Right lobe of liver (tissue), 6 donors: ENCODE measurements around the gene RNF135. TPM values are rescaled to one million over a fixed set of nuclear protein-coding genes. Genes with fewer than 3 reads are reported as not detected.
"Not testable (repeated sequence)": the region's sequence is repeated elsewhere in the genome, so short reads cannot be mapped to it uniquely, and the experiment has no call there.

Experiments used
- ATAC-seq, 4 donors: fragments of 200-7000 bp; cut with Tn5 transposase; one replicate each; pipeline ENCODE4 v1.9.1; 2020; ENCODE audit warnings: mild to moderate bottlenecking in 4 of 4, moderate library complexity in 4 of 4
- DNase-seq, 3 donors: peaks; one replicate each; pipeline ENCODE4 v3.0.0-alpha.2; 2020
- H3K27ac ChIP-seq, 3 donors: fragments of 200-600 bp; one replicate each; pipeline ENCODE4 v1.8.0; 2022
- H3K27me3 ChIP-seq, 2 donors: fragments of 200-600 bp; one replicate each; pipeline ENCODE4 v1.8.0; 2022
- H3K36me3 ChIP-seq, 4 donors: fragments of 200-600 bp; sonication (generic) in 1 of 4; one replicate each; pipeline versions ENCODE4 v1.5.1 to v1.8.0; 2017 to 2022; ENCODE audit warnings: control low read depth in 1 of 4
- H3K4me1 ChIP-seq, 4 donors: fragments of 200-600 bp; sonication (generic) in 1 of 4; one replicate each; pipeline versions ENCODE4 v1.5.1 to v1.8.0; 2017 to 2022; ENCODE audit warnings: control low read depth in 1 of 4
- H3K4me3 ChIP-seq, 3 donors: fragments of 200-600 bp; one replicate each; pipeline ENCODE4 v1.8.0; 2022
- H3K9me3 ChIP-seq, 4 donors: fragments of 200-600 bp; sonication (generic) in 1 of 4; one replicate each; pipeline versions ENCODE4 v1.5.1 to v1.8.0; 2017 to 2022; ENCODE audit warnings: control low read depth in 1 of 4
- POLR2A ChIP-seq: fragments of 450-650 bp; IDR thresholded peaks from one replicate; pipeline ENCODE4 v1.6.1; 2017; ENCODE audit warnings: antibody characterized with exemption, mild to moderate bottlenecking
- WGBS: methylation state at CpG from one replicate; pipeline ENCODE4 v1.1.6; 2018; ENCODE audit warnings: low coverage, low lambda C conversion rate; ENCODE audit not compliant: insufficient coverage; ENCODE audit errors: missing lambda C conversion rate; 5-methylcytosine and 5-hydroxymethylcytosine counted together
- intact Hi-C, 2 donors: fragments of 100-400 bp; cut with DNase I; formaldehyde crosslinking; loops; one replicate each; pipeline versions ENCODE4 v1.11.2 to v1.14.1; 2022
- total RNA-seq, 6 experiments: library from RNA; depleted of rRNA in 2 of 6; stranded (reverse); fragments of >200 nt in 2 of 6; fragmentation: NEBNext Ultra II Directional in 3 of 6; extraction: Animal tissue kit (Norgen Biotek cat#: 25700) in 3 of 6; gene quantifications; one replicate each; pipeline versions ENCODE4 v1.1.0 to v1.2.4, GENCODE V29; 2016 to 2023
- TF ChIP-seq, protein P1 (sequence below), 4 donors: fragments of 200-600 bp in 3 of 4; fragments of 450-650 bp in 1 of 4; IDR thresholded peaks; one replicate each; pipeline versions ENCODE4 v1.5.1 to v1.8.0; 2016 to 2022; ENCODE audit warnings: antibody characterized with exemption in 4 of 4, mild to moderate bottlenecking in 2 of 4
- donor health status: DM: no; HTN: yes; CAD: no.
- donor health status: DM: no; HTN: no; CAD: no.
- donor health status: DM: no; HTN: no; CAD: no.
- donor health status: DM: no; HTN: yes; CAD: no.
- donor health status: DM: no; HTN: yes; CAD: no.

Gene RNF135
- total RNA-seq, 6 experiments from 2014 or later = 3.7 to 6.1 (median 4.6) TPM

DNA sequence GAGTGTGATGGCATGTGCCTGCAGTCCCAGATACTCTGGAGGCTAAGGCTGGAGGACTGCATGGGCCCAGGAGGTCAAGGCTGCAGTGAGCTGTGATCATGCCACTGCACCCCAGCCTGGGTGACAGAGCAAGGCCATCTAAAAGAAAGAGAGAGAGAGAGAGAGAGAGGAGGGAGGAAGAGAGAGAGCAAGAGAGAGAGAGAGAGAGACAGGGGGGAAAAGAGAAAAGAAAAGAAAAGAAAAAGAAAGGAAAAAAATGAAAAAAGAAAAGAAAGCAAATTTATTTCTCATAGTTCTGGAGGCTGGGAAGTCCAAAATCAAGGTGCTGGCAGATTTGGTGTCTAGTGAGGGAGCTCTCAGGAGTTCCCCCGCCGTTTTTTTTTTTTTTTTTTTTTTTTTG lies 33.3 kb downstream of the RNF135 start:
- WGBS = 71% methylated on average over 2 of the region's 2 CpGs
- no peak for ATAC-seq
- TF ChIP-seq, protein P1, sequence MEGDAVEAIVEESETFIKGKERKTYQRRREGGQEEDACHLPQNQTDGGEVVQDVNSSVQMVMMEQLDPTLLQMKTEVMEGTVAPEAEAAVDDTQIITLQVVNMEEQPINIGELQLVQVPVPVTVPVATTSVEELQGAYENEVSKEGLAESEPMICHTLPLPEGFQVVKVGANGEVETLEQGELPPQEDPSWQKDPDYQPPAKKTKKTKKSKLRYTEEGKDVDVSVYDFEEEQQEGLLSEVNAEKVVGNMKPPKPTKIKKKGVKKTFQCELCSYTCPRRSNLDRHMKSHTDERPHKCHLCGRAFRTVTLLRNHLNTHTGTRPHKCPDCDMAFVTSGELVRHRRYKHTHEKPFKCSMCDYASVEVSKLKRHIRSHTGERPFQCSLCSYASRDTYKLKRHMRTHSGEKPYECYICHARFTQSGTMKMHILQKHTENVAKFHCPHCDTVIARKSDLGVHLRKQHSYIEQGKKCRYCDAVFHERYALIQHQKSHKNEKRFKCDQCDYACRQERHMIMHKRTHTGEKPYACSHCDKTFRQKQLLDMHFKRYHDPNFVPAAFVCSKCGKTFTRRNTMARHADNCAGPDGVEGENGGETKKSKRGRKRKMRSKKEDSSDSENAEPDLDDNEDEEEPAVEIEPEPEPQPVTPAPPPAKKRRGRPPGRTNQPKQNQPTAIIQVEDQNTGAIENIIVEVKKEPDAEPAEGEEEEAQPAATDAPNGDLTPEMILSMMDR (IDR thresholded peaks at IDR 0.05) = no peak
- TF ChIP-seq POLR2A = no peak
- Histone ChIP-seq H3K27ac (no peak overlapping the region), H3K9me3 (no peaks in the 10 kb centered on the region), H3K4me1 (no peaks in the 10 kb centered on the region), H3K4me3 (no peak overlapping the region), H3K27me3 (no peaks in the 10 kb centered on the region), H3K36me3 (no peaks in the 10 kb centered on the region)
- intact Hi-C loops = no loop called here
- DNase-seq = no peak

DNA sequence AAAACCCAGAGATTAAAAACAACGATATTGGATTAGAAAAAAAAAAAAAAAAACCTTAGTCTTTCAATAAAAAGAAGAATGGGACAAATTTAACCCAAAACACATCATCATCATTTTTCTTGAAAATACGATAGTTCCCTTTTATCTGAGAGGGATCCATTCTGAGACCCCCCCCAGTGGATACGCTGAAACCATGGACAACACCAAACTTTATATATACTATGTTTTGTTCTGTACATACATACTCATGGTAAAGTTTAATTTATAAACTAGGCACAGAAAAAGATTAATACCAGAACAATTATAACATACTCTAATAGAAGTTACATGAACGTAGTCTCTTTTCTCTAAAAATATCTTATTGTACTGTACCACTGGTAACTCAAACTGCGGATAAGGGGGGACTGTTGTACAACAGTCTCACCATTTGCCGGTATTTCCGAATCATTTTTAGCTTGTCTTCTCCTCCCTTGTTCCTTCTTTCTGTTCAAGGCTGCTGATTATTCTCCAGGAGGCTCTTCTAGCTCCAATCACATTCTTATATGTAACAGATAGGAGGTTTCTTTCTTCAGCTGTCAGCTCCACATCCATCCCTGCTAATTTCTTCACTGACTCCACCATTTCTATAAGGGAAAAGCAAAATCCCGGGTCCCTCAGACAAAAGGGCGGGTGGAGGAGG lies 37.0 kb downstream of the RNF135 start:
- no peaks in the 10 kb centered on the region for H3K9me3 ChIP-seq
- TF ChIP-seq, protein P1 (IDR thresholded peaks at IDR 0.05) = no peak
- no peak for TF ChIP-seq POLR2A
- no peaks in the 10 kb centered on the region for H3K27me3 ChIP-seq
- ATAC-seq (no peak), DNase-seq (no peak)
- H3K27ac ChIP-seq = peak overlapping the region in 2 of 3 donors; percentile 31 to 40
- no peaks in the 10 kb centered on the region for H3K4me1 ChIP-seq
- H3K4me3 ChIP-seq = peak overlapping the region; percentile 53 to 69 (median 68)
- H3K36me3 ChIP-seq = no peaks in the 10 kb centered on the region
- intact Hi-C loops = no loop called here
- WGBS = 65% methylated on average over 9 of the region's 9 CpGs

DNA sequence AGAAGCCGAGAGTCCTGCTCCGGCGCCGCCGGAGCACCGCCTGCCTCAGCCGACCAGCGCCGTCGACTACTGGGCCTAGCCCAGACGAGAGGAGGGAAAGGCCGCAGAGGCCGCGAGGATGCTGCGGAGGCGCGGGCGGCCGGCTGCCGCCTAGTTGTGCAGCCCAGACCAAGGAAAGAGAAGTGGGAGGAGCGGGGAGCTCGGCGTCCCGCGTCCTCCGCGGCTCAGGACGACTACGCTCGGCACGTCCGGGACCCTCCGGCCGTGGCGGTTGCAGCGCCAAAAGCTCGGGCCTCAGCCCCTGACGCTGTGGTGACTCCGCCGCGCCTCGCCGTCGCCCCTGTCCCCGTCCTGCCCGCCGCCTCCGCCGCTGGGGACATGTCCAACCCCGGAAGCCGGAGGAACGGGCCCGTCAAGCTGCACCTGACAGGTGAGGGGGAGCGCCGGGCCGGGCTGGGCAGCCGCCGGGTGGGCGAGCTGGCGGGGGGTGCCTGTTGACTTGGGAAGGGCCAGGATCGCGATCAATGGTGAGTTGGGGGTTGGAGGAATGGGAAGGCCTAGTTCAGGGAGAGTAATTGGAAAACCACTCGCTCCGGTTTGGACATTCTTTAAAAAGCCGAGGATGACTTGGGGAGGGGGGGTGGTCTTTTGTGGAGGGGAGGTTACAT lies 37.7 kb downstream of the RNF135 start:
- Histone ChIP-seq H3K9me3 (no peaks in the 10 kb centered on the region), H3K36me3 (no peaks in the 10 kb centered on the region), H3K4me1 (no peaks in the 10 kb centered on the region), H3K4me3 (peak overlapping the region; percentile 53 to 69 (median 68)), H3K27me3 (no peaks in the 10 kb centered on the region), H3K27ac (peak overlapping the region in 2 of 3 donors; percentile 31 to 40)
- intact Hi-C loops = no loop called here
- ATAC-seq = peak; percentile 87 to 92 (median 88)
- TF ChIP-seq, protein P1 (IDR thresholded peaks at IDR 0.05) = no peak
- TF ChIP-seq POLR2A = peak; percentile 33
- under 1% methylated on average over 17 of the region's 65 CpGs for WGBS
- DNase-seq = peak; percentile 57 to 72 (median 61)

DNA sequence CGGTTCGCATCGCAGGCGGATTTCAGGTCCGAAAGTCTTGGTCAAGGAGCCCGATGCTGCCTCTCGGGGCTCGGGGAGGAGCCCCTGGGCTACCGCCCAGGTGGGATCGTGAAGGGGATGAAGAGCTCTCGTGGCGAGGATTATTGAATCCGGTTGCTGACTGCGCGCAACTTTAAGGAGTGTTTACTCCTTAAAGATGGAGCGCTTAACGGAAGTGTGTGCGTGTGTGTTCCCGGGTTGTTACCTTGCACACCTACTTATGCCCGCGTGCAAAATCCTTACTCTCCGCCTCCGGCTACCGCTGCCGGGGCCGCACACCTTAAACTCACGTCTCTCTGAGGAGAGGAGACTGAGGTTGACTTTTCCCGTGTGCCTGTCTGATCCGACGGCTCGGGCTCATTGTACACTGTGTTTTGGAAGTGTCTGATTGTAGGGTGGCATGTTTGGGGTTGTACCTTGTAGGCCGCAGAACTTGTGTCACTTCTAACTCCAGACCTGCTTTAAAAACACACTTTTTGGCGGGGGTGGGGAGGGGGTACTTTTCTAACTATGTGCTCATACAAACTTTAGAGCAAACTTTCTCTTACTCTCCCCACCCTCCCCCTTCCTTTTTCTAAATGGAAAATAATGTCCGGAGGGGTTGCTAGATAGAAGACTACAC lies 38.3 kb downstream of the RNF135 start:
- Histone ChIP-seq H3K4me3 (peak overlapping the region; percentile 53 to 69 (median 68)), H3K27ac (peak overlapping the region in 1 of 3 donors; percentile 31)
- H3K36me3 ChIP-seq, H3K9me3 ChIP-seq, intact Hi-C loops, DNase-seq, H3K4me1 ChIP-seq, H3K27me3 ChIP-seq: not testable (repeated sequence)
- WGBS = 29% methylated on average over 10 of the region's 34 CpGs
- ATAC-seq = peak in 2 of 4 donors; percentile 7 to 11

DNA sequence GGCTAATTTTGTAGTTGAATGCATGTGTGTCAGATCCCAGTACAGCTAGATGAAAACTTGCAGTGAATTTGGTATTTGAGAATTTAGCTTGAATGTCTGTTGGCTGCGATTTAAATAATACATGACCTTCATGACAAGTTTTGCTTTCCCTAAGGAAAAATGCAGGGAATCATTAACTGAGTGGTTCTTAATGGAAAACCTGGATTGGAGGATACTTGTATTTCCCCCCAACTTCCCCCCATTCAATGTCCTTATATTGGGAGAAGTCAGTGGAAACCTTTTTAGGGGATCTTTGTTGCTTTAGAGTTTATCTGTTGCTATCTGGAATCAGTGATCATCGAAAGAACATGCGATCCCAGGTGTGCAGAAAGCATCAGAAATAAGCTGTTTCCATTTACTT lies 39.2 kb downstream of the RNF135 start:
- not testable (repeated sequence) for H3K4me3 ChIP-seq, DNase-seq, ATAC-seq, H3K9me3 ChIP-seq, H3K27ac ChIP-seq, H3K36me3 ChIP-seq, H3K4me1 ChIP-seq, H3K27me3 ChIP-seq
- intact Hi-C loops = loop anchor here (10.0 kb wide), 1 partner anchor 205 kb away; no protein-coding TSS in a partner anchor
- WGBS = 94% methylated on average over 3 of the region's 3 CpGs
